ENCODE measurements around the gene HCK.
"Not testable (repeated sequence)": the region's sequence is repeated elsewhere in the genome, so short reads cannot be mapped to it uniquely, and the experiment has no call there.

The HCK gene

DNA sequence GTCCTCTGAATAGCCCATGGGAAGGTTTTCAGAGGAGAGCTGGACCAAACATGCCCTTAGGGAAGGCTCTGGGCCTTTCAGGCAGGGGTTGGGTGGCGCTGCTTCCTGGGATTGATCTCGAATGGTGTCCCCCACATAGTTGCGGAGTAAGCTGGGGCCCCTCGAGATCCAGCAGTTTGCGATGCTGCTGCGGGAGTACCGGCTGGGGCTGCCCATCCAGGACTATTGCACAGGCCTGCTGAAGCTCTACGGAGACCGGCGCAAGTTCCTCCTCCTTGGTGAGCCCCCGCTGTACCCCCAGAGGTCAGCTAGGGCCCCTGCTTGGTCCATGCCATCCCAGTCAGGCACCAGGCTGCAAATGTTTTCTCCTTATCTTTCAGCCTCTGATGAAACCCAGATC is 22.5 kb upstream of the HCK start:
- DNase-seq = no peak

DNA sequence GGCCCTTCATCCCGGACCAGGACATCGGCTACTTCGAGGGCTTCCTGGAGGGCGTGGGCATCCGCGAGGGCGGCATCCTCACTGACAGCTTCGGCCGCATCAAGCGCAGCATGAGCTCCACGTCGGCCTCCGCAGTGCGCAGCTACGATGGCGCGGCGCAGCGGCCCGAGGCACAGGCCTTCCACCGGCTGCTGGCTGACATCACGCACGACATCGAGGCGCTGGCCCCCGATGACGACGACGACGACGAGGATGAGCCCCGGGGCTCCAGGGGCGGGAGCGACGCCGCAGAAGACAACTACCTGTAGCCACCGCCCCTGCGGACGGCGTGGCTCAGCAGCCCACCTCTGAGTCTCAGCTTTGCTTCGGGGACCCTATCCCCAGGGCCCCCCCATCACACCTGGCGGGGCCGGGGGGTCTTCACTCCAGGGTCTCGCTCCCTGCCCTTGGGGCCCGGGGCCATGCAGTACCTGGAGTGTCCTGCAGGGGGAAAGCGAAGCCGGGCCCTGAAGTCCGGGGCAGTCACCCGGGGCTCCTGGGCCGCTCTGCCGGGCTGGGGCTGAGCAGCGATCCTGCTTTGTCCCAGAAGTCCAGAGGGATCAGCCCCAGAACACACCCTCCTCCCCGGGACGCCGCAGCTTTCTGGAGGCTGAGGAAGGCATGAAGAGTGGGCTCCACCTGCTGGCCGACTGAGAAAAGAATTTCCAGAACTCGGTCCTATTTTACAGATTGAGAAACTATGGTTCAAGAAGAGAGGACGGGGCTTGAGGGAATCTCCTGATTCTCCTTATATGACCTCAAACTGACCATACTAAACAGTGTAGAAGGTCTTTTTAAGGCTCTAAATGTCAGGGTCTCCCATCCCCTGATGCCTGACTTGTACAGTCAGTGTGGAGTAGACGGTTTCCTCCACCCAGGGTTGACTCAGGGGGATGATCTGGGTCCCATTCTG is 20.8 kb upstream of the HCK start:
- DNase-seq = peak; percentile 52

DNA sequence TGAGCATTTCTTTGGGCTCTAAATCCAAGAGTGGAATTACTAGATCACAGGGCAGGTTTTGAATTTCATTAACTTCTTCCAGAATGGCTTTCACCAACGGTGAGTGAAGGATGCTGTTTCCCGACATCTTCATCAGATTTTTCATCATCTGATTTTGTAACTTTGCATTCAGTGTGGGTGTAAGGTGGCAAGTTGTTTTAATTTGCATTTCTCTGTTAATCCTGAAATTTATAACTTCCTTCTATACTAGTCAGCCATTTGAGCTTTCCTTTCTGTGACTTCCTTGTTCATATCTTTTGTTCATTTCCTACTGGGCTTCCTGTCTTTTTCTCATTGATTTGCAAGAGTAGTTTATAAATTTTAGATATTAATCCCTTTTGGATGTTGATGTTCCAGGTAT is 18.7 kb upstream of the HCK start:
- DNase-seq = no peak

DNA sequence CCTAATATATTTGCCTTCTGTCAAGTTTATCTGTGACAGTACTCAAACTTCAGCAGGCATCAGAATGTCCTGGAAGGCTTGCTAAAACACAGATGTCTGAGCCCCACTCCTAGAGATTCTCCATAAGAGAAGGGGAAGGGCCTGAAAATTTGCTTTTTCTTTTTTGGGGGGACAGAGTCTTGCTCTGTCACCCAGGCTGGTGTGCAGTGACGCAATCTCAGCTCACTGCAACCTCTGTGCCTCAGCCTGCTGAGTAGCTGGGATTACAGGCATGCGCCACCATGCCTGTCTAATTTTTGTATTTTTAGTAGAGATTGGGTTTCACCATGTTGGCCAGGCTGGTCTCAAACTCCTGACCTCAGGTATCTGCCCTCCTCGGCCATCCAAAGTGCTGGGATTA is 18.3 kb upstream of the HCK start:
- not testable (repeated sequence) for DNase-seq

DNA sequence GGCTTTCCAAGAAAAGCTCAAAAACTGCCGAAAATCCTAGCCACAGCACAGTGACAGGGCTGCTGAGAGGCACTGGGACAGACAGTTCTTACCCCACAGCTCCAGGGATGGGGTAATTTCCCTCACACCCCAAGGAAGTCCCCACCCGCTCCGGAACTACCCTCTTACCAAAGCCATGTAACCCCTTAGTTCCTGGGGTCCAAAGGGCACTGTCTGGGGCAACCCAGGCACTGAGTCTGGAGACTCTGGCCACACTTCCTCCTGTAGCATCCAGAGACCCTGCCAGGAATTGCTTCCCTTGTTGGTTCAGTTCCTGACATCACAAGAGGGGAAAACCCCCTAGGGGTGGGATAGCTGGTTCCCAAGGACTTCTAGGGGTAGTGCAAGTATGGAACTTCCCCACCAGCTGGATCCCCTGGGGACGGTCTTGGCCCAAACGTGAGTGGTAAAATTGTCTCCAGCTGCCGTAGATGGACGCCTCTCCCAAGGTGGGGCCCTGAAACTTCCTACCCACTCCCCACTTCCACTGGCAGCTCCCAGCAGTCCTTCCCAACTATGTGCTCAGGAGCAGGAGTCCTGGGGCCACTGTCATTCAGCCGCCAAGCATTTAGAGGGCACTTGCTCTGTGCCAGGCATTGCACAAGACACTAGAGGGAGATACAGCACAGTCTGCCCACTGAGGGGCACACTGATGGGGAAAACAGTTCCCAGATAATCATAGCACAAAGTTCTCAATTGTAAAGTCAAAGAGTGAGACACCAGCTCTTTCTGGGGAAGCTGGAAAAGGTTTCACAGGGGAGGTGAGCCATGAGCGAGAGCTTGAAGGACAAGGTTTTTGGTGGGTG is 17.2 kb upstream of the HCK start:
- no peak for DNase-seq

DNA sequence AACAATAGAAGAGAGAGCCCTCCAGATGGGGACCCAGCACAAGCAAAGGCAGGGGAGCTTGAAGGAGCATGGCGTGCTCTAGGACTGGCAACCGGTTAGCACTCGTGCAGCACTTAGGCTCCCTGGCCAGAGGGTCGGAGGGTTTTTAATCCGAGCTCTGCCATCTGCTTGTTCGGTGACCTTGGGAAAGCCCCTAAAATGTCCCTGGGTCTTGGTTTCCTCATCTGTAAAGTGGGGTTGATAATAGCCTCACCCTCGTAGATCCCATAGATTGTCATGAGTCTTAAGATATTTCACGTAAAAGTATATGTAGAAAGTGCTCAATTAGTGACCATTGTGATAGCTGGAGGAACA is 16.6 kb upstream of the HCK start:
- no peak for DNase-seq

DNA sequence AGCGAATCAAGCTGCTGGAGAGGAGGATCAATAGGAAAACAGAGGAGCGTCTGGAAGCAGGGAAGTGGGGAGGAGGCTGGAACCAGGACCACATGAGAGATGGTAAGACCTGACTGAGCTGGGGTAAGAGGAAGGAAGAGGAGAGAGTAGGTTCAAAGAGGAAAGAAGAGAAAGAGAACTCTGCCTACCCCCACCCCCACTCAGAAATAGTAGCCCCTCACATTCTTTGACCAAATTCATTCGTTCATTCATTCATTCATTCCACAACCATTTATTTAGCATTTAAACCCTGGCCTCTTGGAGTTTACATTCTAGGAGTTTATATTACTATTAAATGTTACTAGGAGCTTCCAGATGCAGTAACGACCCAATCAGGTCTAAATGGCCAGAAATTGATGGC is 15.8 kb upstream of the HCK start:
- DNase-seq = no peak

DNA sequence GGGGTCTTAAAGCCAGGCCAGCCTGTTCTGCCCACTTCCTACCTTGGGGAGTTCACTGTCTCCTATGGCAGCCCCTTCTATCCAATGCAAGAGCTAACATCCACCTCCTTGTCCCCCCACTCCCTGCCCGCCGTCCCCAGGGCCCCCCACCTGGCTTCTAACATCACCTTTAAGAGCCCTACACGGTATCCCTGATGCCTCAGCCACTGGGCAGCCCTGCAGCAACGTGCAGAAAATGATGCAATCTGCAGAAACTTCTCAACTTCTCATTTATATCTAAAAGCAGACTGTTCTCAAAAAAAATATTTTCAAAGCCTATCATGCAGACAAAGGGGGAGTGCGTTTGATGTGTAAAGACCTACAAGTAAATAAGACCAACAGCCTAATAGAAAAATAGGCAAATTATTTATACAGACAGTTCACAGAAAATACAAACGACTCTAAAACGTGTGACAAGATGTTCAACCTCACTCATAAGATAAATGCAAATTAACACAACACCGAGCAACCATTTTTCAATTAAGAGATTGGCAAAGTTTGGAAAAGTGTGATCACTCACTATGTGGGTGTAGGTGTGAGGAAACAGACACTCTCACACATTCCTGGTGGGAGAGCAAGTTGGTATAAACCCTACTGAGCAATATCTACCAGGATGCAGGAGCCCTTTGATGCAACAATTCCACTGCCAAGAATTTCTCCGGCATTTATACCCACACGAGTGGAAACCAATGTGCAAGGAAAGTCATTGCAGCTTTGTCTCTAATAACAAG is 15.1 kb upstream of the HCK start:
- no peak for DNase-seq

DNA sequence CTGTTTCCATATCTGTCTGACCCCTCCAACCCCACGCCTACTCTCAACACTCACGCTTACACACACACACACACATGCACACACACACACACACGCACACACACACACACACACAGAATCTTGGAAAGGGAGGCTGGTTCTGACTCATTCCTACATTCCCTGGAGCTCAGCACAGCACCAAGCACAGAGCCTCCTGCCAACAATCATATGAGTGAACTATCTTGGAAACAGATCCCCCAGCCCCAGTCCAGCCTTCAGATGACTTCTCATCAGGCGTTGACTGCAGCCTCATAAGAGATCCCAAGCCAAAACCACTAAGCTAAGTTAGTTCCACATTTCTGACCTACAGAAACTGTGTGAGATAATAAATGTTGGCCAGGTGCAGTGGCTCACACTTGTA is 14.1 kb upstream of the HCK start:
- DNase-seq = no peak

DNA sequence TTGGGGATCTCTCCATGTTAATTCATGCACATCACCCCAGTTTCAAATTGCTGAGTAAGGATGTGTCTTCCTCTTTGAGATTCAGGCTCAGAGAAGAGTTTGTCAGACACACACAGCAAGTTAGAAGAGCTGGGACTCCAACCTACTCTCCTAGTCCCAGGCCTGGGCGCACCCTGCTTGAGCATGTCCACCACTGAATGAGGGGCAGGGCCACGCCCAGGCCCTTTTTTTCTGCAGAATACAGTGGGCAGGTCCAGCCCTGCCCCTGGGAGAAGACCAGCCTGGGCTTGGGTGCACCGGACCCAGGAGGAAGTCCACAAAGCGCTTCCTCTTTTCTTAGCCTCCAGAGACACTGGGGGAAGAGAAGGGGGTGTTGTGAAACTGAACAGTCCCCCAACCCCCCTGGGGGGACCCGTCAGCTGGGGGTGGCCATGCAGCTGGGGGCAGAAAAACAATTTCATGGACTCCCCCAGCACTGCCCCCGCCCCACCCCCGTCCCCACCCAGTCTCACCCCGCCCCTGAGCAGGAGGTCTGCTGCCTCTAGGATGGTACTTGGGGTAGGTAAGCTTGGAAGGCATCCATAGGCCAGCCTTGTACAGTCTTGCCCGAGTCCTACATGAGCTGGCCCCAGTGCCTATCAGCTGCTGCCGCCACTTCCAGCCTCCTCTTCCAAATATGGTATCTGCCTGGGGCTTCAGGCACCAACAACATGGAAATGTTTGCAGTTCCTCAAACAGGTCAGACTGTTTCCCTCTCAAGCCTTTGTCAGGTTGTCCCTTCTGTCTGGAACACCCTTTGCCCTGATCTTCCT is 11.7 kb upstream of the HCK start:
- DNase-seq = peak; percentile 51

DNA sequence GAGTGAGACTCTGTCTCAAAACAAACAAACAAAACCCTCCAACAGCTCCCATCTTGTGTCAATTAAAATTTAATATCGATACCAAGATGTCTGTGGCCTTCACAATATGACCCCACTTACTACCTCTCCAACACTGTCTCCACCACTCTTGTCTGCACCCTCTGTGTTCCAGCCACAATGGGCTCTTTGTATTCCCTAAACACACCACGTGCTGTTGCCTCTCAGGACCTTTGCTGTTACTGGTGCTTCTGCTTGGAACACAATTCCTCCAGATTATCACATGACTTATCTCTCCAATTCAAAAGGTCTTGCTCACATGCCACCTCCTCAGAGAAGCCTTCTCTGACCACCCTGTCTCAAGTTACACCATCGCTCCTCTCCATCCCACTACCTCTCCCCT is 6.0 kb upstream of the HCK start:
- DNase-seq = no peak

DNA sequence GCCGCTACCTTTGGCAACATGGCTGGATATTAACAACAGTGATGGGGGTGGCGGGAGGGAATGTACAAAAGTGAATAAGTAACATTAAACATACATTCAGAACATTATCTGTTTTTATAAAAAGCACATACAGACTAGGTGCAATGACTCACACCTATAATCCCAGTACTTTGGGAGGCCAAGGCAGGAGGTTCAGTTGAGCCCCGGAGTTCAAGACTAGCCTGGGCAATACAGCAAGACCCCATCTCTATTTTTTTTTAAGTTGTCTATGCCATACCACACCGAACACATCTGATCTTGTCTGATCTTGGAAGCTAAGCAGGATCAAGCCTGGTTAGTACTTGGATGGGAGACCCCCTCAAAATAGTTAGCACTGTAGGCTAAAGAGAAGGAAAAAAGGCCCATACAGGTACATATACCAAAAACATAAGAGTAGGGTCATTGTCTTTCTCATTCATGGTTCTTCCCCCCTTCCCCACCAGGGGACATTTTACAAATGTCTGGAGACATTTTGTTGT is 1.7 kb upstream of the HCK start:
- no peak for DNase-seq

DNA sequence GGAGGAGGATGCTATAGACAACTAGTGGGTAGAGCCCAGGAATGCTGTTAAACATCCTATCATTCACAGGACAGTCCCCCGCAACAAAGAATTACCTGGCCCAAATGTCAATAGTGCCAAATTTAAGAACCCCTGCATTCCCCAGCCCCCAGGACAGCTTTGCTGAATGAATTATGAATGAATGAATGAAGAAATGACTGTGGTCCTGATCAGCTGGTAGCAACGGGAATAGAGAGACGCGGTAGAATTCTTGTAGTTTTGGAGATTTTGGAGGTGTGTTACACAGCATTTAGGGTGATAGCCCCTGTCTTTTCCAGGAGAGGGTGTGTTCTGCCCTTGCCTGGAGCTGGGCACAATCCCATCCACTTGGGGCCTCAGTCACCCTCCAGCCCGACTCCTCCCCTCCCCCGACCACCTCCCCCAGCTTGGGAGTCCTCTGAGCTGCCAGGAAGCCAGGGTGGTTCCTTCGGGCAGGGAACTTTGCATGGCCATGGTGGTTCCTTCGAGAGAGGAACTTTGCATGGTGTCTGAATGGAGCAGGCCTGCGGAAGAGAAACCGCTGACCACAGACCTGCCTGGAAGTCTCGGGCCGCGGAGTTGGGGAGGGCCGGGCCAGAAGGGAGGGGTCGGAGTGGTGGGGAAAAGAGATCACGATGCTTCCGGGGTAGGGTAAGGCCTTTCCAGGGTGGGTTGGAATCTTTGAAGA is 1.0 kb upstream of the HCK start:
- no peak for DNase-seq

DNA sequence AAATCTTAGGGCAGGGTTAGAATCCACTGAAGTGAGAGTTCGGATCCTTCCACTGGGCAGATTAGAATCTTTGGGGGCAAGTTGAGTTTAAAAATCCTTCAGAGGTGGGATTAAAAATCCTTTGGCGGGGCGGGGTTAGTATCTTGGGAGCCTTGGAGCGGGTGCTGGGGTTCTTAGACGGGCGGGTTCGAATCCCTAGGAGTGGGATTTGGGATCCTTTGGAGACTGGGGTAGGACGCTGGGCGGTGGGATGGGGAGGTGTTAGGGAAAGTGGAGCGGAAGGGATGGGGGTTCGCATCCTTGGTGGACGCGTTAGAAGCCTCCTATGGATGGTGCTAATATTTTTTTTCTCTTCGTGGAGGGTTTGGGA is 337 bp upstream of the HCK start:
- no peak for DNase-seq

DNA sequence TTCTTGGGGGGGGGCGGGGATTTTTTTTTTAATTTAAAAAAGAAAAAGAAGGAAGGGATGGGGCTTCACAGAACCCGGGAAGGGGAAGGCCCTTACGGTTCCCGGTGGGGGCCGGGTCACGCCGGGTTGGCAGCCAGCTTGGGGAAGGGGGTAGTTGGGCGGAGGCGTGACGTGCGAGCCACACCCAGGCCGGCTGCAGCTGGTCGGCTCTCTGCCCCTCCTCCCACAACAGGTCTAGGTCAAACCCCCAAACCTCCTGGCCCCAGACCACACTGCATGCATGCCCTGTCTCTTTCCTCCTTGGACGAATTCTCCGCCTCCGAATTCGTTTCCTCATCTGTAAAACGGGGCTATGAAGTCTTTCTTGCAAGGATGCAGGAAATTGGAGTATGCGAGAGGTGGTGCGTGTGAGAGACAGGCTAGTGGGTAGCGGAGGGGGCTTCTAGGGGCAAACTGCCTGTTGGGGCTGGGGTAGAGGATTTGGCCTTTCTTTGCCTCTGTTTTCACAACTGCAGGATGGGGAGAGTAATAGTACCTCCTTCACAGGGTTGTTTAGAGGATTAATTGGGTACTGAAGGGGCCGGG is 828 bp downstream of the HCK start:
- DNase-seq = no peak

DNA sequence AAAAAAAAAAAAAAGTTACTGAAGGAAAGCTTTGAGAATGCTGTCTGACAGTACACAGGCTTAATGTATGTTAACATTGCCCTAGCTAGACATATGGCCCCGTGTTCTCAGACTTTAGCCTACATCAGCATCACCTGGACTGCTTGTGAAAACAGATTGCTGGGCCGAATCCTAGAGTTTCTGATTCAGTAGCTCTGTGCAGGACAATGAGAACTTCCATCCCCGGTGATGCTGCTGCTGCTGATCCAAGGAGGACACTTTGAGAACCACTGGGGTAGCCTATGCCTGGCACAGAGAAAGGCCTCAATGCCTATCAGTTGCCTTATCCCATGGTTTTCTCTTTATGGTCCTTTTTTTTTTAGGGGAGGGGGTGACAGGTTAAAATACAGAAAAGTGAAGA is 1.6 kb downstream of the HCK start:
- DNase-seq = no peak

DNA sequence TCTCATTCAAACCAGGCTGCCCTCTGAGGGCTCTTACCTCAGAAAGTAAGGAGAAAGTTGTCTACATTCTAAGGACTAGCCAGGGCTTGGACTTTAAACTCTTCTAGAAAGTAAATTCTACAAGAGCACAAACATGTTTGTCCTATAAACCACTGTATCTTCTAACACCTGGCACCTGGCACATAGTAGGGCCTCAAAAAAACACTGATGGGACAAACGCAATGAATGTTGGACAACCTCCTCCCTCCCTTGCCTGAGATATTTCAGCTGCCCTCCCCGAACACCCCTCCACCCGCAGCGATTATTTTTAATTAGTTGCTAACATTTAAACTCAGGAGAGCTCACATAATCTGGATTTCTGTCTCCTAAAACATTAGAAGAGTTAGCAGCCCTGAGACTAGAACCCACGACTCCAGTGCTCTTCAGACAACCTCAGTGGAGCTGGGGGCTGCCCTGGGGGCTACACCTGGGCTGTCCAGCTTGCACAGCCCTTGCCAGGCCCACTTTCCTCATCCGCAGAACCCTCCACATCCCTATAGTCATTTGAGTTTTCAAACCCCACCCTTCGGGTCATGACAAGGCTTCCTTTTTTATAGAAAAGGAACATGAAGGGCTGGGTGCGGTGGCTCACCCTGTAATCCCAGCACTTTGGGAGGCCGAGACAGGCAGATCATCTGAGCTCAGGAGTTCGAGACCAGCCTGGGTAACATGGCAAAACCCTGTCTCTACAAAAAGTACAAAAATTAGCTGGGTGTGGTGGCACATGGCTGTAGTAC is 4.9 kb downstream of the HCK start:
- DNase-seq = no peak

DNA sequence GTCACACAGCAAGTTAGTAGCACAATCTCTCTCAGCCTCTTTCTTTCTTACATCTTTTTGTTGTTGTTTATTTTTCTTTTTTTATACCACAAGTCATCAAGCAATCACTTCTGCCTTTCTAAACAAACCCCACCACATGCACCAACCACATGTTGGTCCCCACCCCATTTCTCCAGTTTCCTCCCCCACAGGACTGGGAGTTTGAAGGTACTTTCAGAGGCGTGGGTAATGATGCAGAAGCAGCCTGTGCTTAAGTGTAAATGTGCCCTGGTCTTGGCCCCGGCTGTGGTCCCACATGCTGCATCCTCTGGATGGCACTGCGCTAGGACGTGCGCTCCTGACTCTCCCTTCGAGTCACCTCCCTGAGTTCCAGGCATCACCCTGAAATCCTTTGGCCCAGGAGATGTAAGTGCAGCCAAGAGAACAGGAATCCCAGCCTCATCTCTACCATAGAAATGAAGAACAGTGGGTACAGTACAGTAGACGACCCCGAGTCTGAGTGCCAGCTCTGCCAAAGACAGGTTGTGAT is 5.7 kb downstream of the HCK start:
- no peak for DNase-seq

DNA sequence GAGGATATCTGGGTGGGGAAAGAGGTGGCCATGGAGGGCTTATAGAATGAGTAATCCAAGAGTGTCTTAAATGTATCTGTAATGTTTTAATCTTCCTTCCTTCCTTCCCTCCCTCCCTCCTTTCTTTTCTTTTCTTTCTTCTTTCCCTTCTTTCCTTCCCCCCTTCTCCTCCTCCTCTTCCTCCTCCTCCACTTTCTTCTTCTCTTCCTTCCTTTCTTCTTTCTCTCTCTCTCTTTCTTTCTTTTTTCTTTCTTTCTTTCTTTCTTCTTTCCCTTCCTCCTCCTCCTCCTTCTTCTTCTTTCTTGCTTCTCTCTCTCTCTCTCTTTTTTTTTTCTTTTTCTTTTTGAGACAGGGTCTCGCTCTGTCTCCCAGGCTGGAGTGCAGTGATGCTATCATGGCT is 7.1 kb downstream of the HCK start:
- DNase-seq = no peak

DNA sequence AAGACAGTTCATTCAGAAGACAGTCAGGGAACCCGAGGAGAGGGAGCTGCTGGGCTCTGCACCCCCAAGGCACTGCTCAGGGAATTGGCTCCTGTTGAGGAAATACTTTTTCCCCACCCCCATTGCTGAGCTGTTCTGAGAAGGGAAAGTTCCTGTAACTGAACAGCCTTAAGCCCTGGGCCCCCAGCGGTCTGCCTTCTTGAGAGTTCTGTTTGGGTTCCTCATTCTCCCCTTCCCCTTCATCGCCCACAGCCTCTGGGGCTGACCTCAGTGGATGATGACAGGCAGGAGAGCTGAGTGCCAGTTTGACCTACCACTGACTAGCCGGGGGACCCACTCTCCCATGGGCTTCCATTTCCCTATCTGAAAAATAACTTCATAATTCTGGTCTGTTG is 10.7 kb downstream of the HCK start:
- DNase-seq = no peak
